Kidney (tissue), 14 donors: ENCODE data around the gene LRBA. TPM values are rescaled to one million over a fixed set of nuclear protein-coding genes. Genes with fewer than 3 reads are reported as not detected.

Experiments used
- DNase-seq, 5 donors: peaks; one replicate each; pipeline ENCODE4 v3.0.0-alpha.2; 2013 to 2020
- FAIRE-seq: peaks from 2 replicates; lab custom pipeline; 2012; peaks lifted over from hg19 to GRCh38; lab: Jason Lieb, UNC
- H3K27ac ChIP-seq, 2 donors: one replicate each; pipeline ENCODE4 v1.7.0; 2013; ENCODE audit warnings: low read depth in 2 of 2, low read length in 2 of 2, inconsistent platforms in 1 of 2
- H3K27me3 ChIP-seq: one replicate; pipeline ENCODE4 v1.7.1; 2013; ENCODE audit warnings: low read length, inconsistent platforms; ENCODE audit not compliant: control insufficient read depth, insufficient read depth
- H3K36me3 ChIP-seq, 3 donors: one replicate each; pipeline versions ENCODE4 v1.7.0 to v1.7.1; 2013; ENCODE audit warnings: low read length in 3 of 3, control low read depth in 1 of 3, inconsistent platforms in 1 of 3; ENCODE audit not compliant: insufficient read depth in 3 of 3, control insufficient read depth in 2 of 3
- H3K4me1 ChIP-seq, 3 donors: one replicate each; pipeline versions ENCODE4 v1.7.0 to v1.7.1; 2013; ENCODE audit warnings: low read length in 3 of 3, inconsistent platforms in 1 of 3, low read depth in 1 of 3; ENCODE audit not compliant: control insufficient read depth in 2 of 3, insufficient read depth in 2 of 3
- H3K4me3 ChIP-seq, 3 donors: one replicate each; pipeline versions ENCODE4 v1.7.0 to v1.8.1; 2013; ENCODE audit warnings: low read length in 3 of 3, control low read depth in 1 of 3, inconsistent platforms in 1 of 3
- H3K9ac ChIP-seq, 3 donors: one replicate each; pipeline versions ENCODE4 v1.7.0 to v1.7.1; 2013; ENCODE audit warnings: low read length in 3 of 3, control low read depth in 1 of 3, inconsistent platforms in 1 of 3
- H3K9me3 ChIP-seq, 3 donors: one replicate each; pipeline versions ENCODE4 v1.7.0 to v1.7.1; 2013; ENCODE audit warnings: low read length in 3 of 3, control low read depth in 1 of 3, inconsistent platforms in 1 of 3; ENCODE audit not compliant: control insufficient read depth in 2 of 3, insufficient read depth in 1 of 3
- CTCF ChIP-seq: IDR thresholded peaks from 3 replicates; pipeline ENCODE4 v1.5.1; 2012; ENCODE audit warnings: mild to moderate bottlenecking, moderate library complexity, borderline replicate concordance; ENCODE audit not compliant: insufficient read depth; ENCODE audit errors: extremely low read depth
- intact Hi-C: fragments of 100-400 bp; cut with DNase I; formaldehyde crosslinking; loops from one replicate; pipeline ENCODE4 v1.11.1; 2022
- polyA plus RNA-seq: library from polyadenylated mRNA; stranded (reverse); fragments of 350-450 nt; fragmentation: Illumina TruSeq; extraction: RNeasy Lipid Tissue Mini Kit (QIAGEN cat#74804); gene quantifications from one replicate; pipeline ENCODE4 v1.2.3, GENCODE V29; 2014; ENCODE audit warnings: low read depth, low replicate concordance; ENCODE audit not compliant: insufficient read depth
- total RNA-seq: library from RNA; stranded (reverse); fragmentation: NEBNext Ultra II Directional; extraction: Animal tissue kit (Norgen Biotek cat#: 25700); gene quantifications from one replicate; pipeline ENCODE4 v1.2.1, GENCODE V29; 2021
- donor health status: control.
- donor health status: control.
- donor health status: control.
- donor health status: control.
- donor health status: control.
- donor health status: DM: yes; HTN: yes; CAD: no.
- donor health status: Normal renal cell carcinoma (clear cell type).

The LRBA gene
- total and polyA plus RNA-seq, 2 donors from 2014 or later = 20.3 to 76.7 TPM

- no peak overlapping the region for H3K9ac ChIP-seq
- no peaks in the 10 kb centered on the region for H3K36me3 ChIP-seq
- no peak overlapping the region for H3K4me3 ChIP-seq
- no peaks in the 10 kb centered on the region for H3K27me3 ChIP-seq
- no peaks in the 10 kb centered on the region for H3K4me1 ChIP-seq
- FAIRE-seq (no peak), DNase-seq (no peak)
- TF ChIP-seq CTCF = no peak
- intact Hi-C loops = no loop called here
- H3K9me3 ChIP-seq = no peaks in the 10 kb centered on the region
- no peak overlapping the region for H3K27ac ChIP-seq
Measured at GRCh38 chr4:150348079-150348478, 667.0 kb downstream of the LRBA start.

GRCh38 chr4:150345207-150345744, 669.8 kb downstream of the LRBA start:
- intact Hi-C loops = no loop called here
- H3K36me3 ChIP-seq = no peaks in the 10 kb centered on the region
- H3K4me3 ChIP-seq = no peak overlapping the region
- no peaks in the 10 kb centered on the region for H3K9me3 ChIP-seq
- no peak for TF ChIP-seq CTCF
- DNase-seq (no peak), FAIRE-seq (no peak)
- H3K27me3 ChIP-seq = no peaks in the 10 kb centered on the region
- H3K27ac ChIP-seq = no peak overlapping the region
- H3K4me1 ChIP-seq = no peaks in the 10 kb centered on the region
- H3K9ac ChIP-seq = no peak overlapping the region

- FAIRE-seq = no peak
- no peak for TF ChIP-seq CTCF
Measured at GRCh38 chr4:150343796-150344195, 671.3 kb downstream of the LRBA start.

GRCh38 chr4:150342945-150343344, 672.1 kb downstream of the LRBA start:
- H3K27ac ChIP-seq = no peak overlapping the region
- no peaks in the 10 kb centered on the region for H3K36me3 ChIP-seq
- H3K4me1 ChIP-seq = no peaks in the 10 kb centered on the region
- H3K4me3 ChIP-seq = no peak overlapping the region
- intact Hi-C loops = no loop called here
- H3K9ac ChIP-seq = no peak overlapping the region
- DNase-seq = peak in 1 of 5 donors; percentile 35
- H3K27me3 ChIP-seq = no peaks in the 10 kb centered on the region
- no peaks in the 10 kb centered on the region for H3K9me3 ChIP-seq
- no peak for TF ChIP-seq CTCF
- no peak for FAIRE-seq

More at GRCh38 chr4:150343796-150344195, 671.3 kb downstream of the LRBA start:
- intact Hi-C loops = no loop called here
- H3K36me3 ChIP-seq = no peaks in the 10 kb centered on the region
- no peak overlapping the region for H3K9ac ChIP-seq
- no peaks in the 10 kb centered on the region for H3K27me3 ChIP-seq
- H3K4me1 ChIP-seq = no peaks in the 10 kb centered on the region
- H3K4me3 ChIP-seq = no peak overlapping the region
- no peaks in the 10 kb centered on the region for H3K9me3 ChIP-seq
- no peak overlapping the region for H3K27ac ChIP-seq
- no peak for DNase-seq
